Fibroblast of the aortic adventitia (primary cell): Measurements from ENCODE around the gene CAND2. TPM values are rescaled to one million over a fixed set of nuclear protein-coding genes. Genes with fewer than 3 reads are reported as not detected.

Experiments
- DNase-seq: peaks from one replicate; pipeline ENCODE4 v3.0.0-alpha.2; 2010; ENCODE audit warnings: low read depth
- H3K4me3 ChIP-seq: 2 replicates; pipeline ENCODE4 v1.5.1; 2011; ENCODE audit warnings: low read depth, mild to moderate bottlenecking, control low read depth, low read length, moderate library complexity
- CTCF ChIP-seq: IDR thresholded peaks from 2 replicates; pipeline ENCODE4 v1.5.1; 2011; ENCODE audit warnings: mild to moderate bottlenecking, low read length, control low read depth, inconsistent platforms; ENCODE audit not compliant: insufficient read depth
- total RNA-seq: library from RNA; depleted of rRNA; stranded (reverse); fragments of >200 nt; gene quantifications from 2 replicates; pipeline ENCODE4 v1.2.3, GENCODE V29; 2012; ENCODE audit warnings: low replicate concordance

CAND2 gene
- 6.1 and 11.4 TPM in 2 replicates for total RNA-seq

DNA sequence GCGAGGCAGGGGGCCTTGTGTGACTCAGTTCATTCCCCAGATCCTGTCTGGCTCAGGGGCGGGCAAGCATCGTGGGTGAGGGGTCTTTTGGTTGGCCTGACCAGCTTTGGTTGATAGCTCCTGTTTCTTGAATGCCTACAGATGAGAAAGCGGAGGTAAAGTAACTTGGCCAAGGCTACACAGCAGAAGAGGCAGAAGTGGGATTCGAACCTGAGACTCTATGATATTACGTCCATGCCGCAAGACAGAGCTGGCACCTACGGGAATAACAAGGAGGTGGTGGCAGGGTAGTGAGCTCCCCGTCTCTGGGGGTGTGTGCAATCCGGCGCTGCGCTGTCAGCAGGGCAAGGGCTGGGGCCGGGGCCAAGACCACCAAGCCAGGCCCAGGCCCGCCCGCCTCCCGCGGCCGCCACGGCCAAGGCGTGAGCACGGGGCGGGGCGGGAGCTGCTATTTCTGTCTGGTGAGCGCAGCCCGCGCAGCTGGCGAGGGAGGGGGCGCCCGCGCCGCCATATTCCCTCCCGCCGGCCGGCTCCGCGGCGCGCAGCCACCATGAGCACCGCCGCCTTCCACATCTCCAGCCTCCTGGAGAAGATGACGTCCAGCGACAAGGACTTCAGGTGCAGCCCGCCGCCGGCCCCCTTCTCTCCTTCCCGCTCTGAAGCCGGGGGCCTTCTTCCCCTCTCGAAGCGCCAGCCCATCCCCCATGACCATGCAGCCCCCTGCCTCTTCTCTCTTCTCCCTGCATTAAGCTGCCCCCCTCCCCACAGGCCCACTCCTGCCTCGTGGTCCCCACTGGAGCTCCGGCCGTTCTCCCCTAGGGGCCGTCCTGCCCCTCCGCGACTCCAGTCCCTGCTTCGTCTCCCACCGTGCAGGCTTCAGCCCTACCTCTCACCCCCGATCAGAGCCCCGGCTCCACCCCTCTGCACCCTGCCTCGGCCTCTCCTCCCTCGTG lies at the start of gene CAND2:
Gene CAND2, plus strand, starts transcription at position 510 of the 953 bp plus-strand sequence. Its CDS starts 41 bp downstream, at position 551.
- TF ChIP-seq CTCF: no peak
- H3K4me3 ChIP-seq: peak within 1 kb of the TSS; percentile 65
- DNase-seq: peak; percentile 28

- DNase-seq: no peak
- H3K4me3 ChIP-seq: no peak overlapping the region
- no peak for TF ChIP-seq CTCF
Observed at GRCh38 chr3:12748477-12748876, 48.0 kb upstream of the CAND2 start.

GRCh38 chr3:12750223-12750622 lies 46.3 kb upstream of the CAND2 start:
- H3K4me3 ChIP-seq: no peak overlapping the region
- DNase-seq: peak; percentile 85
- TF ChIP-seq CTCF: no peak

GRCh38 chr3:12750658-12751071 lies 45.8 kb upstream of the CAND2 start:
- peak; percentile 92 for DNase-seq
- TF ChIP-seq CTCF: no peak
- H3K4me3 ChIP-seq: no peak overlapping the region

- no peak overlapping the region for H3K4me3 ChIP-seq
- DNase-seq: no peak
- no peak for TF ChIP-seq CTCF
Observed at GRCh38 chr3:12751571-12751970, 44.9 kb upstream of the CAND2 start.

DNA sequence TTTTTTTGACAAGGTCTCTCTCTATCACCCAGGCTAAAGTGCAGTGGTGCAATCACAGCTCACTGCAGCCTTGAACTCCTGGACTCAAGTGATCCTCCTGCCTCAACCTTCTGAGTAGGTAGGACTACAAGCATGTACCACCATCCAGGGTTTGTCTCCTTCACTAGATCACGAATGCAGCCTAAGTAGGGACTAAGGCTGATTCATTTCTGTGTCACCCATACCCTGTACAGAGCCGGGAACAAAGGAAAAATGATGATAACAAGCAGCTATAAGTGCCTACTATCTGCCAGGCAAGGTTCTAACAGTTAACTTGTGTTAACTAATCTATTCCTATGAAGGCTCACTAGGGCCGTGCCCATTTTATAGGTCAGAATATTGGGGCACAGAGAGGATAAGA lies 44.4 kb upstream of the CAND2 start:
- DNase-seq: no peak
- H3K4me3 ChIP-seq: no peak overlapping the region
- no peak for TF ChIP-seq CTCF

- H3K4me3 ChIP-seq: no peak overlapping the region
- TF ChIP-seq CTCF: no peak
- DNase-seq: no peak
Observed at GRCh38 chr3:12752809-12753208, 43.7 kb upstream of the CAND2 start.
